GM19438 (cell line): ENCODE measurements around the gene TRMT10B.

Experiments used
- ATAC-seq: cut with Tn5 transposase; IDR thresholded peaks from one replicate; pipeline ENCODE4 v1.9.1; 2021; ENCODE audit warnings: low read depth; ENCODE audit not compliant: unreplicated experiment

Gene TRMT10B, protein sequence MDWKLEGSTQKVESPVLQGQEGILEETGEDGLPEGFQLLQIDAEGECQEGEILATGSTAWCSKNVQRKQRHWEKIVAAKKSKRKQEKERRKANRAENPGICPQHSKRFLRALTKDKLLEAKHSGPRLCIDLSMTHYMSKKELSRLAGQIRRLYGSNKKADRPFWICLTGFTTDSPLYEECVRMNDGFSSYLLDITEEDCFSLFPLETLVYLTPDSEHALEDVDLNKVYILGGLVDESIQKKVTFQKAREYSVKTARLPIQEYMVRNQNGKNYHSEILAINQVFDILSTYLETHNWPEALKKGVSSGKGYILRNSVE

DNA sequence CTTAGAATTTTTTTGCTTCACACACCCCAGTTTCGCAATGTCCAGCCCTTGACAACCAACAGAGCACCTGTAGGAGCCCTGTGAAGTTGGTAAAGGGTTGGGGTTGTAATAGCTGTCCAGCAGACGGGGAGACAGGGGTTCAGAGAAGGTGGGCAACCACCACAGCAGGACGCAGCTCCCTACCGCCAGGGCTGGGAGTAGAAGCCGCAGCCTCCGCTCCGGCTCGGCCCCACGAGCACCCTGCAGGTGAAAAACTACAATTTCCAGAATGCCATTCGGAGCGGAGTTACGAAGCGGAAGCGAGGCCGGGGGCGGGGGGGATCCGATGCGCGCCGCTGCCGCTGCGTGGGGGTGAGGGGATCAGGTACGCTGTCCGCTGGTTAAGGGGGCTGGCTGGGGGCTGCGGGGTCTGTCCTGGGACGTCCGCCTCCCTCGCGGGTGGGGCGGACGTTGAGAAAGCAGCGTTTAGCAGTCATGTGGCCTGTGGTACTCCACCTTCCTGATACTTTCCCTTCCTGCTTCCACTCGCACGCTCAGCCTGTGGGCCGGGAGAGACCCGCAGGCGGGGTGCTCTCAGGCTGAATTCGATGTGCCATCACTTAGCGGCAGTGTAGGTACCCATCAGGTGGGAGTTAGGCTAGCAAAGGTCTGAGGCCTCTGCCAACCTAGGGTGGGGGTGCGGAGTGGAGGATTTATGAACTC, at the start of gene TRMT10B:
TRMT10B (plus strand) TSS at position 317 of the 702 bp plus-strand sequence. CDS start 8,127 bp downstream, outside the sequence.
- ATAC-seq: peak; percentile 89

DNA sequence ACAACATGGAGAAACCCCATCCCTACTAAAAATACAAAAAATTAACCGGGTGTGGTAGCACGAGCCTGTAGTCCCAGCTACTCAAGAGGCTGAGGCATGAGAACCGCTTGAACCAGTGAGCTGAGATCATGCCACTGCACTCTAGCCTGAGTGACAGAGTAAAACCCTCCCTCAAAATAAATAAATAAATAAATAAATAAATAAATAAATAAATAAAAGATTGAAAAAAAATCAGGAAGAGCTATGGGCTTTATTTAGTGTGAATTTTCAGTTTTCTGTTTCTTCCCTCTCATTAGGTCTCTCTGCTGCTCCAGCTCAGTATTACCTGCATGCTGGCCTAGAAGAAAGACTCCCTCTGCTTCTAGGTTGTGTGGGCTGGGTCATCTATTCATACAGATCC, 47.8 kb upstream of the TRMT10B start:
- no peak for ATAC-seq

DNA sequence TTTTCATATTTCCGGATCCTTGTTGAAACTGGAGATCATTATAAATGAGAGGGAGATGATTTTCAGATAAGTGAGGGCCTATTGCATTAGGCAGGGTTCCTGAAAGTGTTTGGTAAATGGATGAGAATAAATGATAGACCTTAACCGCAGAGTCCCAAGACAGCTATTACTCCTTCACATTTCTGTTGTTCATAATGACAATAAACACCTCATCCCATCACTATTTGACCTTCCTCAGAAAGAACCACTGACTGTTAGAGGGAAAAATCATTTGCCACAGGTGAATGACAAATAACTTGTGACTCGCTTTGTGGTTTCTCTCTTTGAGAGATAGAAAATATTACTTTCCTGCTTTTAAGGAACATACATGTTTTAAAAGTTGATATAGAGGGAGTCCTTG, 47.3 kb upstream of the TRMT10B start:
- ATAC-seq: no peak

DNA sequence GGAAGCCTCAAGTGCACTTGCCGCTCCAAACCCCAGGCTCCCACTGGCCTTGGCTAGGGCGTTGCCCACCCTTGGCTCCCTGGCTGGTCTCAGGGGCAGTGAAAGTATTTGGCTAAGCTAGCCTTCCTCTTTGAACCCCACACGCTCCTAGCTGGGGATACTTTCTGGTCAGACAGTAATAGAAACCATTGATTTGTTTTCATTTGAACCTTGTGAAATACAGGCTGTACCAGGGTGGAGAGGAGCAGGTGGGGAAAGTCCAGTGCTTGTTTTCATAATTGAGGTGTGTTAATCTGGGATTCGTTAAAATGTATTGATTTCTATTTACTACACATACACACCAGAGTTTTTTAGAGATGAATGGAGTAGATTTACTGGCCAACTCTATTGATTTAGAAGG, 45.9 kb upstream of the TRMT10B start:
- ATAC-seq: no peak

DNA sequence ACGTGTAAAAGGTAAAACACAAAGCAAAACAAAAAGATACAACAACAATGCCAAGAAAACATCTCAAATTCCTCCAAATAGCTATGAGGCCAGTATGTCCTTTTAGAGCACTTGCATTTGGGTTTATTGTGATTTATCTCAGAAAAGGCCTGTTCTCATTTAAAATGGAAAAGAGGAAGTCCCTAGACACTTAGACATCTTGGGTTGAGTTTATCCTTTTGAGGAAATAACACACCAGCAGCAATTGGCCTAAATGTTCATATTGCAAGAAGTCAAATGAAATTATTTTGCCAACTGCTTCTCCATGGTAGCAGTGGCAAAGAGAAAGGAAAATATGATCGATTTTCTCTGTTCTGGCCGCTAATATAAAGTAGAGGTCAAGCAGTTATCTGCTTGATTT, 43.6 kb upstream of the TRMT10B start:
- ATAC-seq: no peak

DNA sequence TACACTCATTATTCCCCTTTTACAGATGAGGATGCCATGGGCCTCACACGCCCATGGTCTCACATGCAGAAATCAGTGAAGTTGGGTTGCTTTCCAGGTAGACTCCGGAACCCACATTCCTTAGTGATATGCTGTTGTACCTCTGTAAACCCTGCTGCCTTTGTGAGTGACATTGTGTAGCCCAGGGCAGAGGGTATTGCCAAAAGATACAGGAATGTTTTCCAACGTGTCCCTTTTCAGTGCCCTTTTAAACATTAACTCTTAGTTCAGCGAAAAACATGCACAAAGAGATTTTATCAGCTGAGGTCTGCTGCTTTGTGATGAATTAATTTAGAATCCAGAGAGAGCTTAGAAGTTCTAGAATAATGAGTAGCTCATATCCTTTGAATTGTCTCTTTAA, 38.3 kb upstream of the TRMT10B start:
- no peak for ATAC-seq

DNA sequence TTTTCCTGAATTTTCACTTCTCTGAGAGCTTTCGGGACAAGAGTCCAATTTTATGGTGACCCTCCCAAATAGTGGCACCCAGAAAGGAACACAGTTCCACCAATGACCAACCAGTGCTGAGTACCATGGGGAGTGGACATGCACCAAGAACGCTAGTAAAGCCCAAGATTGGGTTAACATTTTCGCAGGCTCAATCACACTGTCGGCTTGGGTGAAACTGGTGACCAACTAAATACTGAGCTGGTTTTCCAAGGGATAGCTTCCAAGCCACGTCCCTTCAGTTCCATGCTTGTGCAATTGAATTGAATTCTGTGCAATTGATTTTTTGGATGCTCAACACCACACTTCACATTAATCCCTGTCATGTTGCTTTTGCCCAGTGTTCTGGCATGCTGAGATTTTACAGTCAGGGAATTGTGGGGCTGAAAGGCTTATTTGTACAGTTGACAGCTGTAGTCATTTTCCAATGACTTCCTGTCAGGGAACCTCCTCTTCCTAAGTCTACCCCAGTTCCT, 37.6 kb upstream of the TRMT10B start:
- no peak for ATAC-seq

DNA sequence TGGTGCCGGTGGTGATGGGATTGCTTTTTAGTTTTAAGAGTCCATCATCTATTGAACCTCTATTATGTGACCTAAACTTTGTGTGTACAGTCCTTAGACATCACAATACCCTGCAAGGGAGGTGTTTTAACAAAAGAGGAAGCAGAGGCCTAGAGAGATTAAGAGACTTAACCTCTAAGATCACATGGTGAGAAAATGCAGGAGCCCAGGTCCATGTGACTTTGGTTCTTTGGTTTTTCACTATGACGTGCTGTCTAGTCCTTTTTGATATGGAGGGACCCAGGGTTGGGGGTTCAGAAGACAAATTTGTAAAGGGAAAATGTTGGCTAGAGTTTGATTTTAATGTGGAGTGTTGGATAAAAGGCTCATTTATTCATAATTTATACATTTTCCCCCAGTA, 34.1 kb upstream of the TRMT10B start:
- no peak for ATAC-seq

DNA sequence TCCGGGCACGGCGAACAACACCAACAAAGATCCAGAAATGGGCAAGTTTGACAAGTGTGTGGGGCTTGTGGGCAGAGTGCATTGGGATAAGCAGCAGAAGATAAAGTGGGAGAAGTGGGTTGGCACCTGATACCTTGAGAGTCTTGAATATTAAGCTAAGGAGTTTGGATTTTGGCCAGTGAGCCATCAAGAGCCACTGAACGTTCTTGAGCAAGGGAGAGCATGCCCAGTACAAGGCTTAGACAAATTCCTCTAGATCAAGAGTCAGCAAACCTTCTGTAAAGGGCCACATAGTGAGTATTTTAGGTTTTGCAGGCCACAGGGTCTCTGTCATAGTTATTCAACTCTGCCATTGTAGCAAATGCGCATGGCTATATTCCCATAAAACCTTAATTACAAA, 26.6 kb upstream of the TRMT10B start:
- ATAC-seq: no peak

DNA sequence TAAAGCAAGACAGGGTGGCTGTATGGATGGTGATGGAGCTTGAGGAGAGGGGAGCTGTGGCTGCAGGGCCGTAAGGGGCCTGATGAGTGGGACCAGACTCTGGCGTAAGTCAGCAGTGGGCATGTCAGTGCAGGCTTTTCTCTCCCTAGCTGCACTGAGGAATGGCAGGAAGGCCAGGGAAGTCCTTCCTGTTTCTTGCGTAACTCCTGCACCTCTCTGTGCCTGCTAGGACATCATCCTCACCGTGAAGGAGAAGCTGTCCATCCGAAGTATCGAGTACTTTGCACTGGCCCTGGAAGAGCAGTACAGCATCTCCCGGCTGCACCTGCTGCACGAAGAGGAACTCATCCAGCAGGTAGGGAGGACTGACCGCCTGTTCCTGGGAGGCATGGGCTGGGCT, 24.1 kb upstream of the TRMT10B start:
- no peak for ATAC-seq

DNA sequence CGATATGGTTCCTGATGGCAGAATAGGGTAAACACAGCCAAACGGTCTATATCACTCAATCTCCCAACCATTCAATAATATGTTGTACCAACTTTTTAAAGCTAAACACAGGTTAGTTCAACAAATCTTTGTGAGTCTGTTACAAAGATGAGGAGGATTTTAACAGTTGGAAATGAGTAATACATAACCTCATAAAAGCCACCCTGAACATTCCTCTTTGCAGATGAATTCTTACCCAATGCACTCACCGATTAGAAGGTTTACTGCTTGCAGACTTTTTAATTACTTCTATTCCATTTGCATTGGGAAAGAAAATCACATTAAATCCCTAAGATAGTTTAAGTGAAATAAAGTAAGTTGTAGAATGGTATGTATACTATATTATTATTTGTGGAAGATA, 23.3 kb upstream of the TRMT10B start:
- ATAC-seq: no peak

DNA sequence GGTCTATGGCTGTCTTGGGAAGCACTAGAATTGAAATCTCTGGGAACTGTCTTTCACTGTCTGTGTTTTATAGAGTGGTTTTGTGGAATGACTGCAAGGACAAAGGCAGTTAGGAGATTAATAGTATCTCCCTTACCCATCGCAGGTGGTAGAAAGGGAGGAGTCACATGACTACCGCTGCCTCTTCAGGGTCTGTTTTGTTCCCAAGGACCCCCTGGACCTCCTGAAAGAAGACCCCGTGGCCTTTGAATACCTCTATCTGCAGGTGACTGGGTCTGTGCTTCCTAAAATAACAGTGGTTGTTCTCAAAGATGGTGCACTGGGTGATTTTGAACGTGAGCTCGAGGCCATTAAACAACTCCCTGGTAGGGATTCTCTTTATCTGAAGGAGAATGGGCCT, 22.8 kb upstream of the TRMT10B start:
- ATAC-seq: no peak

DNA sequence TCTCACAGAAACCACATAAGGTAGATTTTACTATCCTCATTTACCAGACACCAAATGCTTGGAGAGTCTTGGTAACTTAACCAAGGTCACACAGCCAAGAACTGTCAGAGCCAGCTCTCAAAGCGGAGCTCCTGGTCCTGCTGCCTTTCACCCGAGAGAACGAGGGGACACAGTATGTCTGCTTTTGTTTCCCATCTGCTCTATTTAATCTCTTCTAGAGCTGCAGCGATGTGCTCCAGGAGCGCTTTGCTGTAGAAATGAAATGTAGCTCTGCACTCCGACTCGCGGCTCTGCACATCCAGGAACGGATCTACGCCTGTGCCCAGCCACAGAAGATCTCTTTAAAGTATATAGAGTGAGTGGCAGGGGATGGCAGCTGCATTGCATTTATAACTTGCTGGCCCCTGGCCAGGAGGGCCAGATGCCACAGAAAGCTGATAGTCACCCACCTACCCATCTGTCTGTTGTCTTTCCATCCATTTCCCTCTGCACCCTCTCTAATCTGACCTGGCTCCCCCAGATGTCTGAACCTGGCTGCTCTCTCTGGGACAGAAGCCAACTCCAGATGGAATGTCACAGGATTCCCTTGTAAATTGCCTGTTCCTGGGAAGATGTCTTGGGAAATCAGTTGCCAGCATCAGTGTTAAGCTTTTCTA, 21.4 kb upstream of the TRMT10B start:
- no peak for ATAC-seq

DNA sequence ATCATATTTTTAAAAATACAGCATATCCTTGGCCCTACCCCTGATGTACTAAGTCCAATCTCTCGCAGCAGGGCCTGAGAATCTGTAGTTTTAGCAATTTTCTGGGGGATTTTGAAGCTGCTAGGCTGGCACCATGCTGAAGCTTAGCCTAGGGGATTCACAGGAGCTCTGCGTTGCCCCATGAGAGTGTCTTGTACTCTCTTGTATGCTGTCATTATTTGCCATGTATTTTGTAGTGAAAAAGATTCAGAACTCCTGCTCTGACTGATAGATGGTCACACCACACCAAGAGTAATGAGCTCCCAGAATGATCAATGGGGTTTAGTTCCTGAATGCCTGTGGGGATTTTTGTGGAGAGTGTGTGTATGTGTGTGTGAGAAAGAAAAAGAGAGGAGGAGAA, 20.7 kb upstream of the TRMT10B start:
- ATAC-seq: no peak

DNA sequence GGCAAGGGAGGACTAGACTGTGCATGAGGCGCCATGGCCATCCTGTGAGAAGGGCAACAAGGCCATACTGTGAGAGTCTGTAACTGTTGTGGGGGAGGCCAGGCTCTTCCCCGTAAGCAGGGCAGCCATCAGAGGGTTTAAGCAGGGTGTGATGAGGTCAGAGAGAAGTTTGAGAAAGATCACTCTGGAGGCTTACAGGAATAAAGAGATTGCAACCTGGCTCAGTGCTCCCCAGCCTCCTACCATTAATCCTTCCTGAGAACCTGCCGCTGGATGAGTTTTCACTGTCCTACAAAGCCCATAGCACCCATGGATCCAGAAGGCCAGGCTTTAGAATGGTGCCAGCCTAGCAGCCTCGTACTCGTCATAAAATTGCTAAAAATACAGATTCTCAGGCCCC, 14.4 kb upstream of the TRMT10B start:
- ATAC-seq: no peak

DNA sequence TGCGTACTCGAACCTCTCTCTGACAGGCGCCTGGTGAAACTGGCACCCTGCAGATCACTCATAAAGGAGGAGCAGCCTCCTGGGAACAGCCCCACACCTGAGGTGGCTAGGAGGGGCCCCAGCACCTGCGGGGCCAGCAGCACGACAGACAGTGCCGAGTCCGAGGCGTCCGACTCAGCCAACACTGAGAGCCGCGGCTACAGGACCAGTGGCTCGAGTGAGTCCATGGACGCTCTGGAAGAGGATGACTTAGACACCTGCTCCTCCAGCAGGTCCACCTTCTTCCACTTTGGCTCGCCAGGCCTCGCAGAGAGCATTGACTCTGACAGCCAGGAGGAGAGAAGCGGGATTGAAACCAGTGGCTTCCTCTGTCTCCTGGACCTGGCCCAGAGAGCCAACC, 13.5 kb upstream of the TRMT10B start:
- no peak for ATAC-seq

DNA sequence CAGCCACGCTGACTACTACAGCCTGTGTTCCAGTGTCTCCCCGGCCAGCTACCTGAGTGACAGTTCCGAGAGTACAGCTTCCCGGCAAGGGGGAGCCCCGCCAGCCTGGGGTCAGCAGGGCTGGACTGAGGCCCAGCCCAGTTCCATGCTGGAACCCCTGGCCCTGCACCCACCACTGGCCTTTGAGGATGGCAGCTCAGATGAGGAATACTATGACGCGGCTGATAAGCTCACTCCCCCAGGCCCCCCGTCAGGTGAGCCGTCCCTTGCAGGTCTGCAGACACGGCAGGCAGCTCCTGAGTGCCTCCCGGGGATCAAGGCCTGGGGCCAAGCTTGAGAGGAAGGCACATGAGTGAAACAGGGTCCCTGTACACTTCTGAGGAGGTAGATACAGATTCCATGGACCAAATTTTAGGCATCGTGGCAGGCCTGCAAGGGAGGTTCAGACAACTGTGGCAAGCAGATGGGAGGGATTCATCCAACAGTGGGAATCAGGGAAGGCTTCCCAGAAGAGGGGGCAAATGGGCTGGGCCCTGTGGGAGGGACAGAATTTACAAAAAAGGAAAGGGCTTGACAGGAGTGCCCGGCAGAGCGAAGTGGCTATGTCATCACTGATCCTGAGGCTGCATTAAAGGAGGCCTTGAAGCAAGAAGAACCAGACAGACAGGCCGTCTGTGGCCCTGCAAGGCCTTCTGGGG, 12.8 kb upstream of the TRMT10B start:
- no peak for ATAC-seq

DNA sequence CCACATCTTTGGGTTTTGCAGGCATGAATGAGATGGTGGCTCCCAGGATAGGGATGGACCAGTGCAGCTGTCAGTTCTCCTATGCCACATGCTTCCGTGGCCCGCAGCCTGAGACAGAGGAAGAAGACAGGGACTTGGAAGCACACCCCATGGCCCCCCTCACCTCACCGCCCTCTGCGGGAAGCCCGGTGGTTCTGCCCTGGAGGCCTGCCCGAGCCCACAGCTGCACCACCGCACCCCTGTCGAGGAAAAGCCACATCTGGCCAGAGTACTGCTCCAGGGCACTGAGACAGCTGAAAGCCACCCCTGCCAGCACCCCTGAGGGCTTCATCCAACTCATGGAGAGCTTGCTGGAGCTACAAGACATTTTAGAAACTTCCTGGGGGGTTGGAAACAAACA, 7.6 kb upstream of the TRMT10B start:
- ATAC-seq: no peak

DNA sequence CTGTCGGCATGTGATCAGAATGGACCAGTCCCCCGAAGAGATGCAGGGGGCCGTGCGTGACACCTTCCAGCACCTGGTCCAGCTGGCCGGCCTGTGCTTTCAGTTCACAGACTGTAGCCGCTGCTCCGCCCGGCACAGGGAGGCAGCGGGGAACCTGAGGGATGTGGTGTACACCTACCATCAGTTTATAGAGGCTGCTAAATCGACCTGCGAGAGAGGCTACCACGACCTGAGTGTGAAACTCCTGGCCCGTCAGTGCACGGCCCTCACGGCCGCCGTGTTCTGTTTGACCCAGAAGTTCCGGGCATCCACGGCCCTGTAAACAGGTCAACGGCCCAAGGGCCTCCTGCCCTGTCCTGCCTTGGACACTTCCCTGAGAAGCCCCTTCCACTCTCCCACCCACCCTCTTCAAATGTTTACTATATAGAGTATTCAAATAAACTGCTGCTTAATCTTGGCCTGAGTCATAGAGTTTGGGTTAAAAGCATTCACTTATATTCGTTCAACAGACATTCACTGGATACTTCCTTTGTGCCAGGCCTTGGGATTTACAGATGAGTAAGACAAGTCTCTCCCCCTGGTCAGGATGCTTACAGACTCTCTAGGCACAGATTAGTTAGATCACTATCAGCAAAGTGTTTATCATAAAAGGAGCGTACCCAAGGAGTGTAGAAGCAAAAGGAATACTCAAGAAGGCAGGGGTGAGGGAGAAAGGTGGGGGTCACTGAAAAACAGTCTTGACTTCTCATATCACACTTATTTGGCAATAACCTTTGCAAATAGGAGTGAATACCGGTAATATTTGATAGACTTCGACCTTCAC, 6.9 kb upstream of the TRMT10B start:
- ATAC-seq: no peak

DNA sequence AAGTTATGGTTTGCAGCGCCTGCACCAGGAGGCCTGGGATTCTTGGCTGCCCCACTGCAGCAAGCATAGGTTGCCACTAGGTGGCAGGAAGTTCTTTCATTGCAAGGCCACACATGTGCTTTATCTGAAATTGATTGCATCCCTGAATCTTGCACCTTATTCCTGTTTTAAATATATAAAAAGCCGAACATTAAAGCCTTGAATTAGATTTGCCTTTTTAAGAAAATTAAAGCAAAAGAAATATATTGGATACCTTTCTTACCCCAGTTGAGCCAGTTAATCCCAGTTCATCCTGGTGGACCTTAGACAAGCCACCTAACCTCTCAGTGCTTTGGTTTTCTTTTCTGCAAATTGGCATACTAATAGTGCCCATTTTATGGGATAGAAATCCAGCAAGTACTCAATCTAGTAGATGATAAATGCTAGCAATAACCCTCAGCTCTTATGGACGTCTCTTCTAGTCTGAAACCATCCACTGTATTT, 6.3 kb upstream of the TRMT10B start:
- ATAC-seq: no peak
